Progenitor cell of endocrine pancreas (in vitro differentiated cells): ENCODE results near the gene FAM83G. TPM values are rescaled to one million over a fixed set of nuclear protein-coding genes. Genes with fewer than 3 reads are reported as not detected.

Experiments used
- DNase-seq: peaks from one replicate; pipeline ENCODE4 v3.0.0; 2021; ENCODE audit warnings: low spot score; ENCODE audit not compliant: unreplicated experiment
- H3K27ac Mint-ChIP-seq: 2 replicates; pipeline ENCODE4 v1.8.0; 2021; ENCODE audit warnings: mild to moderate bottlenecking, moderate library complexity, mixed read lengths
- H3K27me3 Mint-ChIP-seq: 2 replicates; pipeline ENCODE4 v1.8.0; 2021; ENCODE audit warnings: mixed read lengths
- H3K36me3 Mint-ChIP-seq: 2 replicates; pipeline ENCODE4 v1.8.0; 2022; ENCODE audit warnings: mixed read lengths; ENCODE audit not compliant: insufficient read depth
- H3K4me1 Mint-ChIP-seq: 2 replicates; pipeline ENCODE4 v1.8.0; 2021; ENCODE audit warnings: low read depth, mixed read lengths
- H3K4me3 Mint-ChIP-seq: 2 replicates; pipeline ENCODE4 v1.8.0; 2021; ENCODE audit warnings: low read depth, mild to moderate bottlenecking, moderate library complexity, mixed read lengths
- H3K9me3 Mint-ChIP-seq: 2 replicates; pipeline ENCODE4 v1.8.0; 2021; ENCODE audit warnings: low read depth, mixed read lengths
- total RNA-seq: library from RNA; stranded (reverse); gene quantifications from 2 replicates; pipeline ENCODE4 v1.2.1, GENCODE V29; 2021
- TF ChIP-seq, protein P1 (sequence below): fragments of 200-600 bp; sonication (generic); IDR thresholded peaks from one replicate; pipeline ENCODE4 v1.5.0; 2021; ENCODE audit warnings: antibody characterized with exemption, mild to moderate bottlenecking; ENCODE audit not compliant: unreplicated experiment

FAM83G gene
- total RNA-seq, 1 donor from 2014 or later = 16.6 TPM

DNA sequence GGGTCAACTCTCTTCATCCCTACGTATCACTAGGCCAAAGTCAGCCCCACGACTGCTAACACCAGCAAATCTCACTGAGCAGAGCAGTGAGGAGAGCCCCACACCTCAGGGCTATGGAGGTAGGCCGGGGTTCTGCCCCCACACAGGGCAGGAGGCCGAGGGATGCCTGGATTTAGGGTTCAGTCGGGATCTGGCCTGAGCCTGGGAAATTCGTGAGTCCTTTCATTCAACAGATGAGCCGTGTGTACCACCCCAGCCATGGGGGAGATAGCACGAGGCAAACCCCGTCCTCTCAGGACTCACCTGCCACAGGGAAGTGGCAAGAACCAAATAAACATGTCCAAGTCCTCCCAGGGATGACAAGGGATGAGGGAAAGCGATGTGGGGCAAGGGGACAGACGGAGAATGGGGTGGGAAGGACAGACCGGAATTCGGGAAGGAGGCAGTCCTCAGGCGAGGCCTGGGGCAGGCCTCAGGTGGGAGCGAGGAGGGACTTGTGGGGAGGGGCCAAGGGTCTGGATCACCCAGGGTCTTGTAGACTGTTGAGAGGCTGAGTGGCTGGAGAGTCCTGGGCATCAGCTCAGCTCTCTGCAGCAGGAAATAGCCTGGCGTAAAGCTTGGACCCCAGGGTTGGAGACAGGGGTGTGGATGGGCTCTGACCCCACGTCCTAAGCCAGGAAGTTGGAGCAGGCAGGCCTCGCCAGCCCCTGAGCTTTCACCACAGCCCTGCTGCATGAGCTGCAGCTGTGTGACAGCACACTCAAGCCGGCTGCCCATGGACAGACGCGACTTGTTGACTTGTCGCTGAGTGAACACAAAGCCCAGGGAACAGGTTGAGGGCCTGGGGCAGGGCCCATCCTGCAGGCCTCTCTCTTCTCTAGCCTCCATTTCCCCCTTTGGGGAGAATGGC, 7.9 kb upstream of the FAM83G start:
- Mint-ChIP-seq H3K36me3 (no peaks in the 10 kb centered on the region), H3K27me3 (peaks cover 10% of the 10 kb centered on the region), H3K4me1 (peaks cover 4% of the 10 kb centered on the region), H3K9me3 (no peaks in the 10 kb centered on the region), H3K4me3 (no peak overlapping the region), H3K27ac (no peak overlapping the region)
- no peak for DNase-seq
- TF ChIP-seq, protein P1, sequence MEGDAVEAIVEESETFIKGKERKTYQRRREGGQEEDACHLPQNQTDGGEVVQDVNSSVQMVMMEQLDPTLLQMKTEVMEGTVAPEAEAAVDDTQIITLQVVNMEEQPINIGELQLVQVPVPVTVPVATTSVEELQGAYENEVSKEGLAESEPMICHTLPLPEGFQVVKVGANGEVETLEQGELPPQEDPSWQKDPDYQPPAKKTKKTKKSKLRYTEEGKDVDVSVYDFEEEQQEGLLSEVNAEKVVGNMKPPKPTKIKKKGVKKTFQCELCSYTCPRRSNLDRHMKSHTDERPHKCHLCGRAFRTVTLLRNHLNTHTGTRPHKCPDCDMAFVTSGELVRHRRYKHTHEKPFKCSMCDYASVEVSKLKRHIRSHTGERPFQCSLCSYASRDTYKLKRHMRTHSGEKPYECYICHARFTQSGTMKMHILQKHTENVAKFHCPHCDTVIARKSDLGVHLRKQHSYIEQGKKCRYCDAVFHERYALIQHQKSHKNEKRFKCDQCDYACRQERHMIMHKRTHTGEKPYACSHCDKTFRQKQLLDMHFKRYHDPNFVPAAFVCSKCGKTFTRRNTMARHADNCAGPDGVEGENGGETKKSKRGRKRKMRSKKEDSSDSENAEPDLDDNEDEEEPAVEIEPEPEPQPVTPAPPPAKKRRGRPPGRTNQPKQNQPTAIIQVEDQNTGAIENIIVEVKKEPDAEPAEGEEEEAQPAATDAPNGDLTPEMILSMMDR = no peak

DNA sequence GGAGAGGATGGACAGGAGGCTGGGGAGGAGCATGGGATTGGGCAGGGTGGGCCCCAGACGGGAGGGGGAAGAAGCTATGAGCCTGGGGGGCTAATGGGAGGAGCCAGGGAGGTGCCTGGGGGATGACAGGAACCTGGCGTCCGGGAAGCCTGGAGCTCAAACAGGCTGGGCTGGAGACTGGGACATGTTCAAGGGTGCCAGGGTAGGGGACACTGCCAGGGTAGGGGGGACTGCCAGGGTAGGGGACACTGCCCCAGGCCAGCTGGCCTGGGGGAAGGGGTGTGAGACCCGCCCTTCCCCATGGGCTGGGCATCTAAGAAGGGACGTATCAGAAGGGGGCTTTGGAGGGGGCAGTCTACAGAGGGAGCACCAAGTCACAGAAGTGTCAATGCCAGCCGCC, 7.0 kb upstream of the FAM83G start:
- Mint-ChIP-seq H3K27me3 (peaks cover 10% of the 10 kb centered on the region), H3K36me3 (no peaks in the 10 kb centered on the region), H3K4me3 (no peak overlapping the region), H3K27ac (no peak overlapping the region), H3K4me1 (peaks cover 4% of the 10 kb centered on the region), H3K9me3 (no peaks in the 10 kb centered on the region)
- TF ChIP-seq, protein P1 = no peak
- no peak for DNase-seq

DNA sequence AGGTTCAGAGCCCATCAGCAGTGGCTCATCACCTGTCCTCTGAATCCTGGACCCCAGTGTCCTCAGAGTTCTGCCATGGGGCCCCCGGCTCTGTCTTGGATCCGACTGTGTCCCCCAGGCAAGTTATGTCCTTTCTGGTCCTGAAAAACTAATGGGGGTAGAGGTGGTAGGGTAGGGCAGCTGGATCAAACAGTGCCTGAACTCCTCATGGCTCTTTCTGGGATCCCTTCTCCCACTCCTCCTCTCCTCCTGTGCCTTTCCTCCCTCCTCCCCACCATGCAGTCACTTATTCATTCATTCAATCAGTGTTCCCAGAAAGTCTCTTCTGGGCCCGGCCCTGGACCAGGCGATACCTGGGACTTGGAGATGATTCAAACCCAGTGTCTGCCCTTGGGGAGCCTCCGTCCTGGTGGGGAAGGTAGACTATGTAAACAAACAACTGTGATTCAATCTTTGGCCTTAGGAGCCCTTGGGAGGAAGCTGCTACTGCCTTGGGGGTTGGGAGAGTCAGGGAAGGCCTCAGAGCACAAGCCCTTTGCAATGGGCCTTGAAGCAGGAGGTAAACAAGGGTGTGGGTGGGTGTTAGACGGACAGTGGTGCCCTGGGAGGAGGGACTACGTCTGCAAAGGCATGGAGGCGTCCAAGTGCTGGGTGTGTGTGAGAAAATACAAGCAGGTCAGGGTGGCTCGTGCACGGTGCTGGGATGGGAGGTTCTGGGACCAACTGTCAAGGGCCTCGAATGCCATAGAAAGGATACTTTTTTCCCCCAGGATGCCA, 6.4 kb upstream of the FAM83G start:
- TF ChIP-seq, protein P1 = no peak
- Mint-ChIP-seq H3K27me3 (peaks cover 10% of the 10 kb centered on the region), H3K4me1 (peaks cover 4% of the 10 kb centered on the region), H3K36me3 (no peaks in the 10 kb centered on the region), H3K9me3 (no peaks in the 10 kb centered on the region), H3K4me3 (no peak overlapping the region), H3K27ac (no peak overlapping the region)
- DNase-seq = no peak

DNA sequence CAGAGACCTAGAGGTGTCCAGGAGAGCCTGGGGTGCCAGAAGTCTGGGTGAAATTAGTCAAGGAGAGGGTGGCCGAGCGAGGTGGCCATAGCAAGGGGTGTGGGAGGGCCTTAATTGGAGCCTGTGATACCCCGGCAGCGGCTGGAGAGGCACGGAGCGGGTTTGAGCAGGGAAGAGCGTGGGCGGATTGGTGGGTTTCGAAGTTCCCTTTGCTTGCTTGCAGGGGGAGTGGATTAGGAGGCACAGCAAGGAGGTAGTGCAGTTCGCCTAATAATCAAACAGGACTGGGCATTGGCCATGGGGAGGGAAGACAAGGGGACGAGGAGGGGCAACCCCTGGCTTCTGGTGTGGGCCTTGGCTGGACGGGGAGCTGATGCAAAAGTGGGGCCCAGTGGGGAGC, 5.4 kb upstream of the FAM83G start:
- TF ChIP-seq, protein P1 = no peak
- H3K36me3 Mint-ChIP-seq = no peaks in the 10 kb centered on the region
- peaks cover 4% of the 10 kb centered on the region for H3K4me1 Mint-ChIP-seq
- H3K9me3 Mint-ChIP-seq = no peaks in the 10 kb centered on the region
- H3K27me3 Mint-ChIP-seq = peaks cover 4% of the 10 kb centered on the region
- no peak overlapping the region for H3K4me3 Mint-ChIP-seq
- no peak for DNase-seq
- no peak overlapping the region for H3K27ac Mint-ChIP-seq

DNA sequence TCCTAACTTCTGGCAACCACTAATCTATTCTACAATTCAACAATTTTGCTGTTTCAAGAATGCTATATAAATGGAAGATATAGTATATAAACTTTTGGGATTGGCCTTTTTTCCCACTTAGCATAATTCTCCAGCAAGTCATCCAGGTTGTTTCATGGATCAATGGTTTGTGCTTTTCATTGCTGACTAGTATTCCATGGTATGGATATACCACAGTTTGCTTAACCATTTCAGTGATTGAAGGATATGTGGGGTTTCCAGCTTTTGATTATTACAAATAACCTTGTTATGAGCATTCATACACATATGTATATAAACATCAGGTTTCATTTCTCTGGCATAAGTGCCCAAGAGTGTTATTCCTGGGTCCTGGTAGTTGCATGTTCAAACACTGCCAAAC, 2.1 kb upstream of the FAM83G start:
- no peaks in the 10 kb centered on the region for H3K9me3 Mint-ChIP-seq
- H3K4me1 Mint-ChIP-seq = peaks cover 17% of the 10 kb centered on the region
- no peak overlapping the region for H3K4me3 Mint-ChIP-seq
- no peaks in the 10 kb centered on the region for H3K36me3 Mint-ChIP-seq
- TF ChIP-seq, protein P1 = no peak
- no peak overlapping the region for H3K27ac Mint-ChIP-seq
- DNase-seq = no peak
- H3K27me3 Mint-ChIP-seq = peaks cover 4% of the 10 kb centered on the region
